Upper lobe of right lung (tissue), 1 donor: ENCODE data around the gene BMP4. TPM values are rescaled to one million over a fixed set of nuclear protein-coding genes. Genes with fewer than 3 reads are reported as not detected.

Experiments used
- ATAC-seq: fragments of 200-7000 bp; cut with Tn5 transposase; one replicate; pipeline ENCODE4 v1.9.1; 2020; ENCODE audit warnings: mild to moderate bottlenecking, moderate library complexity
- DNase-seq: peaks from one replicate; pipeline ENCODE4 v3.0.0-alpha.2; 2020
- H3K27ac ChIP-seq: fragments of 200-600 bp; one replicate; pipeline ENCODE4 v1.8.0; 2022
- H3K27me3 ChIP-seq: fragments of 200-600 bp; one replicate; pipeline ENCODE4 v1.8.0; 2022; ENCODE audit warnings: mild to moderate bottlenecking
- H3K36me3 ChIP-seq: fragments of 200-600 bp; one replicate; pipeline ENCODE4 v1.8.0; 2022
- H3K4me1 ChIP-seq: fragments of 200-600 bp; one replicate; pipeline ENCODE4 v1.8.0; 2022
- H3K4me3 ChIP-seq: fragments of 200-600 bp; one replicate; pipeline ENCODE4 v1.8.0; 2022; ENCODE audit warnings: mild to moderate bottlenecking
- H3K9me3 ChIP-seq: fragments of 200-600 bp; one replicate; pipeline ENCODE4 v1.8.0; 2022
- intact Hi-C: fragments of 100-400 bp; cut with DNase I; formaldehyde crosslinking; loops from one replicate; pipeline ENCODE4 v1.11.0; 2022
- total RNA-seq: library from RNA; stranded (reverse); fragmentation: NEBNext Ultra II Directional; extraction: Animal tissue kit (Norgen Biotek cat#: 25700); gene quantifications from one replicate; pipeline ENCODE4 v1.2.1, GENCODE V29; 2021
- TF ChIP-seq, protein P1 (sequence below): fragments of 200-600 bp; IDR thresholded peaks from one replicate; pipeline ENCODE4 v1.8.0; 2022; ENCODE audit warnings: antibody characterized with exemption
- donor health status: DM: no; HTN: yes; CAD: no; lungs with severe emphysema.

Gene BMP4
- total RNA-seq, 1 donor from 2014 or later, result 12.3 TPM

DNA sequence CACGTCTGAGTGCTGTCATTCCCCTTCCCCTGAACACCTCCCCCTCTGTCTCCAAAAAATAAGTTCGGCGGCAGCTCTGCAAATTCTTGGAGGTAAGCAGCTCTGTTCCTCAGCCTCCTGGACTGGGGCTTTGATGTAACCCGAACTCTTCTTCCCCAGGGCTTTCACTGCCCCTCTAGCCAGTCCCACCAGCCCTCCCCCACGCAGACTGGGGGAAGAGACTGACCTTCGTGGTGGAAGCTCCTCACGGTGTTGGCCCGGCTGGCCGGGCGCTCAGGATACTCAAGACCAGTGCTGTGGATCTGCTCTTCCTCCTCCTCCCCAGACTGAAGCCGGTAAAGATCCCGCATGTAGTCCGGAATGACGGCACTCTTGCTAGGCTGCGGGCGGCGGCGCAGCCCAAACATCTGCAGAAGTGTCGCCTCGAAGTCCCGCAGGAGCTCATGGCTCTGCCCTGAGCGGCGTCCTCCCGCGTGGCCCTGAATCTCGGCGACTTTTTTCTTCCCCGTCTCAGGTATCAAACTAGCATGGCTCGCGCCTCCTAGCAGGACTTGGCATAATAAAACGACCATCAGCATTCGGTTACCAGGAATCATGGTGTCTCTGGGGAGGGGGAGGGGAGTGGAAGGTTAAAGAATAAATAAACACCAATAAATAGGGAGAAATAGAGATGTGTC lies 4.9 kb downstream of the BMP4 start:
- TF ChIP-seq, protein P1, sequence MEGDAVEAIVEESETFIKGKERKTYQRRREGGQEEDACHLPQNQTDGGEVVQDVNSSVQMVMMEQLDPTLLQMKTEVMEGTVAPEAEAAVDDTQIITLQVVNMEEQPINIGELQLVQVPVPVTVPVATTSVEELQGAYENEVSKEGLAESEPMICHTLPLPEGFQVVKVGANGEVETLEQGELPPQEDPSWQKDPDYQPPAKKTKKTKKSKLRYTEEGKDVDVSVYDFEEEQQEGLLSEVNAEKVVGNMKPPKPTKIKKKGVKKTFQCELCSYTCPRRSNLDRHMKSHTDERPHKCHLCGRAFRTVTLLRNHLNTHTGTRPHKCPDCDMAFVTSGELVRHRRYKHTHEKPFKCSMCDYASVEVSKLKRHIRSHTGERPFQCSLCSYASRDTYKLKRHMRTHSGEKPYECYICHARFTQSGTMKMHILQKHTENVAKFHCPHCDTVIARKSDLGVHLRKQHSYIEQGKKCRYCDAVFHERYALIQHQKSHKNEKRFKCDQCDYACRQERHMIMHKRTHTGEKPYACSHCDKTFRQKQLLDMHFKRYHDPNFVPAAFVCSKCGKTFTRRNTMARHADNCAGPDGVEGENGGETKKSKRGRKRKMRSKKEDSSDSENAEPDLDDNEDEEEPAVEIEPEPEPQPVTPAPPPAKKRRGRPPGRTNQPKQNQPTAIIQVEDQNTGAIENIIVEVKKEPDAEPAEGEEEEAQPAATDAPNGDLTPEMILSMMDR, result no peak
- H3K4me3 ChIP-seq, result peak overlapping the region; percentile 70
- H3K27me3 ChIP-seq, result peaks cover 10% of the 10 kb centered on the region
- ATAC-seq (no peak), DNase-seq (no peak)
- no peaks in the 10 kb centered on the region for H3K9me3 ChIP-seq
- no peak overlapping the region for H3K27ac ChIP-seq
- intact Hi-C loops, result no loop called here
- peaks cover 4% of the 10 kb centered on the region for H3K4me1 ChIP-seq
- H3K36me3 ChIP-seq, result no peaks in the 10 kb centered on the region

DNA sequence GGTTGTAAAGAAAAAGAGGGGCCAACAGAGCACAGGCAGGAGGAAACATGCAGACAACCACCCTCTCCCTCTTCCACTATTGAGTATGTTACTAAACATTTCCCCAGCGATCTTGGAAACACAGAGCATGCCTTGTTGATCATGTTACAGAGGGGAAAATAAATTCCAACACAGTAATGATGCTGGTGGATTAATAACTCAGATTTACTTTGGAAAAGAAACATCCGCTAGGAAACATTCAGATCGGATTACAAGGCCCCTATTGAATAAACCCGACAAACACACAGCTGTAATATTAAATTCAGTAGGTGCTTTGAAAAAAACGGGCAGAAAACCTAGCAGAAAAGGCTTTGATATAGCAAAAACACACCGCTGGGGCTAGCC lies 5.4 kb downstream of the BMP4 start:
- DNase-seq (no peak), ATAC-seq (no peak)
- Histone ChIP-seq H3K4me1 (peaks cover 4% of the 10 kb centered on the region), H3K9me3 (no peaks in the 10 kb centered on the region), H3K27ac (no peak overlapping the region), H3K27me3 (peaks cover 5% of the 10 kb centered on the region), H3K36me3 (no peaks in the 10 kb centered on the region), H3K4me3 (peak overlapping the region; percentile 70)
- intact Hi-C loops, result no loop called here
- TF ChIP-seq, protein P1, result no peak

DNA sequence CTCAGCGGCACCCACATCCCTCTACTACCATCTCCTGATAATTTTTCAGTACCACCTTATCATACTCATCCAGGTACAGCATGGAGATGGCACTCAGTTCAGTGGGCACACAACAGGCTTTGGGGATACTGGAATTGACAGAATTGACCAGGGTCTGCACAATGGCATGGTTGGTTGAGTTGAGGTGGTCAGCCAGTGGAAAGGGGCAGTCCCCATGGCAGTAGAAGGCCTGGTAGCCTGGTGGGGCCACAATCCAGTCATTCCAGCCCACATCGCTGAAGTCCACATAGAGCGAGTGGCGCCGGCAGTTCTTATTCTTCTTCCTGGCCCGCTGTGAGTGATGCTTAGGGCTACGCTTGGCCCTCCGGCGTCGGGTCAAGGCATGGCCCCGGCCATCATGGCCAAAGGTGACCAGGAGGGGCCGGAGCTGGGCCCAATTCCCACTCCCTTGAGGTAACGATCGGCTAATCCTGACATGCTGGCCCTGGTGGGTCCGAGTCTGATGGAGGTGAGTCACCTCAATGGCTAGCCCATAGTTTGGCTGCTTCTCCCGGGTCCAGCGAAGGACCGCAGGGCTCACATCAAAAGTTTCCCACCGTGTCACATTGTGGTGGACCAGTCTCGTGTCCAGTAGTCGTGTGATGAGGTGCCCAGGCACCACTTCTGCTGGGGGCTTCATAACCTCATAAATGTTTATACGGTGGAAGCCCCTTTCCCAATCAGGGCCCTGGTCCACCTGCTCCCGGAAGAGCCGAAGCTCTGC lies 6.4 kb downstream of the BMP4 start:
- H3K9me3 ChIP-seq, result no peaks in the 10 kb centered on the region
- DNase-seq, result no peak
- H3K4me1 ChIP-seq, result no peaks in the 10 kb centered on the region
- intact Hi-C loops, result no loop called here
- no peaks in the 10 kb centered on the region for H3K27me3 ChIP-seq
- ATAC-seq, result no peak
- H3K36me3 ChIP-seq, result no peaks in the 10 kb centered on the region
- no peak overlapping the region for H3K4me3 ChIP-seq
- TF ChIP-seq, protein P1, result no peak
- no peak overlapping the region for H3K27ac ChIP-seq

DNA sequence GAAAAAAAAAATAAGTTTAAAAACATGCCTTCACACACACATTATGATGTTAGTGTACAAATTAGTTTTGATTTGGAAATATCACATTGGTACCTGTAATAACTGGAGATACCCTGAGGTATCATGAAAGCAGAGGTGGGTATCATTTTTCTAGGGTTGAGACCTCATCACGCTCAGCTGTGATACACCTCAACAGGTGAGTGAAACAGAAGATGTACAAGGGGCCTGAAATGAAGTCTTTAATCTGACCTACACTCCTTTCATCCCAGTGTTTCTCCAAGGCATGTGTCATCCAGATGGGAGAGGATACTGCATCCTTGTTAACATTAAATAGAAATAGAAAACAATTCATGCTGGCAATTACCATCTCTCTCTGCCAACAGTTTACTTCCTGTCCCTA lies 7.4 kb downstream of the BMP4 start:
- no peaks in the 10 kb centered on the region for H3K4me1 ChIP-seq
- no peak for DNase-seq
- H3K4me3 ChIP-seq, result no peak overlapping the region
- no peaks in the 10 kb centered on the region for H3K9me3 ChIP-seq
- H3K27ac ChIP-seq, result no peak overlapping the region
- intact Hi-C loops, result no loop called here
- H3K27me3 ChIP-seq, result no peaks in the 10 kb centered on the region
- TF ChIP-seq, protein P1, result no peak
- ATAC-seq, result no peak
- no peaks in the 10 kb centered on the region for H3K36me3 ChIP-seq

DNA sequence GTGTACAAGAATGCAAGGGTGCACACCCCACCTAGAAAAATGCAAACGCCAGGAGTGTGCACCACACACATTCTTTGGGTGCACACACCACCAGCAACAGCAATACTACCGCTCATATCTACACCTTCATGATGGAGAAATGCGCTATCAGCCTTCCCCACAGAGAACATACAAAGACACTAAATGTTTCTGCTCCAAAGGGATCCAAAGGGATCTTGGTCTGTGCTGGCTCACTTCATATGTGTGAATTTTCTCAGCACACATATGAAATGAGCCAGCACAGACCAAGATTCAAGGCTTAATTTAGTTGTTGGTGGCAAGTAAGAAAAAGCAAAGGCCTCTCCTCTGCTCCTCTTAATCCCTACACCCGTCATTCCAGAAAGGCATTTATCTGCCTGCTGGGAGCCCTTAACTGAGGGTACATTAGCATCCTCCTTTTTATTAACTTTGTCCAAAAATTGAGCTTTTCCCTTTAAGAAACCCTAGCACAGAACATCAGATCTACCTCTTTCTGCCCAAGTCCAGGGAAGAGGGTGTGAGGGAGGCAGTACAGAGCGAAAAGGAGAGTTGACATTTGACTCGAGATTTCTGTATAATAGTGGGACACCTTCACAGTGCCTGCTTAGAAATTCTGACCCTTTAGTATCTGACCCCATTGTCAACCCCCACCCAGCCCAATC lies 8.3 kb downstream of the BMP4 start:
- Histone ChIP-seq H3K9me3 (no peaks in the 10 kb centered on the region), H3K27me3 (no peaks in the 10 kb centered on the region), H3K4me1 (no peaks in the 10 kb centered on the region), H3K4me3 (no peak overlapping the region), H3K36me3 (no peaks in the 10 kb centered on the region), H3K27ac (no peak overlapping the region)
- ATAC-seq (no peak), DNase-seq (no peak)
- intact Hi-C loops, result no loop called here
- TF ChIP-seq, protein P1, result no peak
